ENCODE data around the gene VCAM1.

- TF ChIP-seq CTCF (IDR thresholded peaks at IDR 0.05) = no peak
- no peak for TF ChIP-seq EP300 (IDR thresholded peaks at IDR 0.05)
Observed at GRCh38 chr1:100731309-100731708, 11.8 kb downstream of the VCAM1 start.

Data from stomach (tissue), 4 donors.